ENCODE results near the gene AFG1L. TPM values are rescaled to one million over a fixed set of nuclear protein-coding genes. Genes with fewer than 3 reads are reported as not detected.
"Not testable (repeated sequence)": the region's sequence is repeated elsewhere in the genome, so short reads cannot be mapped to it uniquely, and the experiment has no call there.

Gene AFG1L
- total RNA-seq, 1 donor from 2014 or later: 9.5 TPM

- no peak for DNase-seq (ENCODE audit: extremely low spot score, unreplicated experiment)
- no peak overlapping the region for H3K27ac Mint-ChIP-seq (ENCODE audit: unreplicated experiment)
- no peak overlapping the region for H3K4me3 Mint-ChIP-seq (ENCODE audit: unreplicated experiment)
- no peaks in the 10 kb centered on the region for H3K36me3 Mint-ChIP-seq (ENCODE audit: unreplicated experiment)
- no peaks in the 10 kb centered on the region for H3K4me1 Mint-ChIP-seq (ENCODE audit: unreplicated experiment)
- H3K27me3 Mint-ChIP-seq (ENCODE audit: unreplicated experiment): no peaks in the 10 kb centered on the region
- no peaks in the 10 kb centered on the region for H3K9me3 Mint-ChIP-seq (ENCODE audit: unreplicated experiment)
- TF ChIP-seq CTCF (IDR thresholded peaks at IDR 0.05): no peak
Observed at GRCh38 chr6:108312605-108313004, 17.8 kb downstream of the AFG1L start.

- no peak overlapping the region for H3K4me3 Mint-ChIP-seq (ENCODE audit: unreplicated experiment)
- H3K36me3 Mint-ChIP-seq (ENCODE audit: unreplicated experiment): no peaks in the 10 kb centered on the region
- H3K27ac Mint-ChIP-seq (ENCODE audit: unreplicated experiment): no peak overlapping the region
- DNase-seq (ENCODE audit: extremely low spot score, unreplicated experiment): no peak
- no peaks in the 10 kb centered on the region for H3K27me3 Mint-ChIP-seq (ENCODE audit: unreplicated experiment)
- TF ChIP-seq CTCF (IDR thresholded peaks at IDR 0.05): no peak
- peaks cover 20% of the 10 kb centered on the region for H3K4me1 Mint-ChIP-seq (ENCODE audit: unreplicated experiment)
- no peaks in the 10 kb centered on the region for H3K9me3 Mint-ChIP-seq (ENCODE audit: unreplicated experiment)
Observed at GRCh38 chr6:108321253-108321747, 26.4 kb downstream of the AFG1L start.

- Mint-ChIP-seq H3K4me3 (ENCODE audit: unreplicated experiment) (no peak overlapping the region), H3K9me3 (ENCODE audit: unreplicated experiment) (no peaks in the 10 kb centered on the region), H3K27ac (ENCODE audit: unreplicated experiment) (no peak overlapping the region), H3K27me3 (ENCODE audit: unreplicated experiment) (no peaks in the 10 kb centered on the region), H3K4me1 (ENCODE audit: unreplicated experiment) (peaks cover 20% of the 10 kb centered on the region), H3K36me3 (ENCODE audit: unreplicated experiment) (peaks cover 2% of the 10 kb centered on the region)
- TF ChIP-seq CTCF (IDR thresholded peaks at IDR 0.05): no peak
- DNase-seq (ENCODE audit: extremely low spot score, unreplicated experiment): no peak
Observed at GRCh38 chr6:108322728-108323127, 27.9 kb downstream of the AFG1L start.

- Mint-ChIP-seq H3K36me3 (ENCODE audit: unreplicated experiment) (peaks cover 7% of the 10 kb centered on the region), H3K9me3 (ENCODE audit: unreplicated experiment) (no peaks in the 10 kb centered on the region), H3K27ac (ENCODE audit: unreplicated experiment) (peak overlapping the region; percentile 41), H3K27me3 (ENCODE audit: unreplicated experiment) (no peaks in the 10 kb centered on the region), H3K4me3 (ENCODE audit: unreplicated experiment) (no peak overlapping the region), H3K4me1 (ENCODE audit: unreplicated experiment) (peaks cover 20% of the 10 kb centered on the region)
- no peak for DNase-seq (ENCODE audit: extremely low spot score, unreplicated experiment)
- TF ChIP-seq CTCF (IDR thresholded peaks at IDR 0.05): no peak
Observed at GRCh38 chr6:108323710-108324466, 29.0 kb downstream of the AFG1L start.

- H3K4me1 Mint-ChIP-seq (ENCODE audit: unreplicated experiment); H3K4me3 Mint-ChIP-seq (ENCODE audit: unreplicated experiment); H3K36me3 Mint-ChIP-seq (ENCODE audit: unreplicated experiment); H3K27me3 Mint-ChIP-seq (ENCODE audit: unreplicated experiment); H3K9me3 Mint-ChIP-seq (ENCODE audit: unreplicated experiment); H3K27ac Mint-ChIP-seq (ENCODE audit: unreplicated experiment); DNase-seq (ENCODE audit: extremely low spot score, unreplicated experiment): not testable (repeated sequence)
Observed at GRCh38 chr6:108330221-108330785, 35.4 kb downstream of the AFG1L start.
